NCI-H526 treated with DMSO at 0.1 percent for 48 hours (cell line): Measurements from ENCODE around the gene AKAP13.

Source experiments
- DNase-seq: peaks from one replicate; lab custom pipeline; 2025; lab: John Stamatoyannopoulos, UW

Gene AKAP13

DNA sequence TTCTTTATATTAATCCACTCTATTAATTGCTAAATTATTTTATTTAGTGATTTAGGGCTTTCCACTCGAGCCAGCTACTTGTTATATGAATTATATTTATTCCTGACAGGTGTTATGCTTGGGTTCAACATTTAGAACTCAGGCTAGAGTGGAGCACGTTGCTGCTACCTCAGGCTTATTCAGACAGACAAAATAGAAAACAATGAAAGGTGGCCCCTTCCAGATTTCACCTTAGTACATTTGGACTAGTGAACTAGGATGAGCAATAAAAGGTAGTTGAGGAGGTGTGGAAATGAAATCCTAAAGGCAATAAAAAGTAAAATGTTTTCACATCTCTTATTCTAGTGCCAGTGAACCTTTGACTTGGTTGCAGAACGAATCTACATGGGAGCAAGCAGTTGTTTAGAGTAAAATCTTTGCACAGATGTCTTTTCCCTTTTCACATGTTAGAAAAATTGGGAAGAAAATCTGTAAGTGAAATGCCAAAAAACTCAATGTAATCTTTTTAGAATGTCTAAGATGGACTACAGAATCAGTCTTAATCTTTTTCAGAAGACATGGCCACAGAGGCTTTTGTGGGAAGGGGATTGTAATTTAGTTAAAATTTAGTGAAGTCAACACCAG lies 63.8 kb downstream of the AKAP13 start:
- no peak for DNase-seq

DNA sequence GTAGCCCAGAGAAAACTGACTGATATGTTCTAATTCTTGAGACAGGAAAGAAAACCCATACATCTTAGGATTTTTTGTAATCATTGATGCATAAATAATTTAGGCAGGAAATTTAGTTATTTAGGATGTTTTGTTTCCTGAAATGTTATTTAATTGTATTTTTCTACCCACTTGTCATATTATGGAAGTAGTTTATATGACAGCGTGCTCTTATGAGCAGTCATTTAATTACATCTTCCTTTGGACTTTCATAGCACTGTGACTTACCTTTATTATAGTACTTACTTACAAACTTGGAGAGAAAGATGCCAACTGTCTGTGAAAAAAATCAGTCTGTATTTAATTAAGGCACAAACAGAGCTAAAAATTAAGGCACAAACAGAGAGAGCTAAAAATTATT lies 65.0 kb downstream of the AKAP13 start:
- DNase-seq: no peak

DNA sequence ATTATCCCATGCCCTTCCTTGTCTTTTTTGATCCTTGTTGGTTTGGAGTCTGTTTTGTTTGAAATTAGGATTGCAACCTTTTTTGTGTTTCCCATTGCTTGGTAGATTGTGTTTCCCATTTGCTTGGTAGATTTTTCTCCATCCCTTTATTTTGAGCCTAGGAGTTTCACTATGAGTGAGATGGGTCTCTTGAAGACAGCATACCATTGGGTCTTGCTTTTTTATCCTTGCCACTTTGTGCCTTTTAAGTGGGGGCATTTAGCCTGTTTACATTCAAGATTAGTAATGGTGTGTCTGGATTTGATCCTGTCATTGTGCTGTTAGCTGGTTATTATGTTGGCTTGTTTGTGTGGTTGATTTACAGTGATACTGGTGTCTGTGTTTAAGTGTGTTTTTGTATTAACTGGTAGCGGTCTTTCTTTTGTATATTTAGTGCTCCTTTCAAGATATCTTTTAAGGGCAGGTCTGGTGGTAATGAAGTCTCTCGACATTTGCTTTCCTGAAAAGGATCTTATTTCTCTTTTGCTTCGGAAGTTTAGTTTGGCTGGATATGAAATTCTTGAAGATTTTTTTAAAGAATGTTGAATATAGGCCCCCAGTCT lies 70.8 kb downstream of the AKAP13 start:
- no peak for DNase-seq

DNA sequence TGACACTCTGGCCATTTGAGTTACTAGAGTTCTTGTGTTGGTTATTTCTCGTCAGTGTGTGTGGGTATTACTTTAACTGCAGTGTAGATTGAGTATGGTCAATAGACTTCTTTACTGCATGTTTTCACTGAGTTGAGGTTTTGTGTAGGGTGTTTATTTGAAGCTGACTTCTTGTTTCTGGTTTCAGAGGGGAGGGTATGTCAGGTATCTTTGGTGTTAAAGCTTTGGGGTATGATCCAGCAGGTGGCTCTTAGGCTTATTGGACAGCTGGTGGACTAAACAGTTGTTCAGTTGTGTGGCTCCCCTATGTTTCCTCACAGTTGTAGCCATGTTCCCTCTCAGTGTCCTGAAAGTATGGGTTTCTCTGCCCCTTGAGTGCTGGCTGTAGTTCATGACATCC lies 72.0 kb downstream of the AKAP13 start:
- DNase-seq: no peak

DNA sequence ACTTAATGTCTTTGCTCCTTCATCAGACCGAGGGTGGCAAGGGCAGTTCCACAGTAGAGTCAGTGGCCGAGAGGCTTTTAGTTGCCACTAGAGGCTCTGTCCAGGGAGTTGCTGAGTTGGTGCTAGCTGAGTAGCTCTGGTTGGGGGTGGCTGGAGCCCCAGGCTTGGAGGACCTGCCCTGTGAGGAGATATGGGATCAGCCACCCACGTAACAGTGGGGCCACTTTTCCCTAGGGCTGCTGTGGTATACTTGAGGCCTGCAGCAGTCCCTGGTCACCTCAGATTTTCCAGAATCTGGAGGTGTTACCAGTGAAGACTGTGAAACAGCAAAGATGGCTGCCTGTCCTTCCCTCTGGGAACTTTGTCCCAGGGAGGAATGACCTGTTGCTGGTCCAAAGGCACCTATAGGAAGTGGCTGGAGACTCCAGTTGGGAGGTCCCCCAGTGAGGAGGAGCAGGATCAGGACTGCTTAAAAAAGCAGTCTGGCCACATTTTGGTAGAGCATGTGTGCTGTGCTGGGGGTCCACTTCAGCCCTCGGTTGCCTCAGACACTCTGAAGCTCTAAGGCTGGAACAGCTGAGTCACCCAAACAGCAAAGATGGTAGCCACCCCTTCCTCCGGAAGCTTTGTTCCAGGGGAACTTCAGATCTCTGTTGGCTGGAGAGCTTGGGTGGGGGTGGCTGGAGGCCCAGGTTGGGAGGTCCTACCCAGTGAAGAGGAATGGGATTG lies 72.9 kb downstream of the AKAP13 start:
- DNase-seq: no peak

DNA sequence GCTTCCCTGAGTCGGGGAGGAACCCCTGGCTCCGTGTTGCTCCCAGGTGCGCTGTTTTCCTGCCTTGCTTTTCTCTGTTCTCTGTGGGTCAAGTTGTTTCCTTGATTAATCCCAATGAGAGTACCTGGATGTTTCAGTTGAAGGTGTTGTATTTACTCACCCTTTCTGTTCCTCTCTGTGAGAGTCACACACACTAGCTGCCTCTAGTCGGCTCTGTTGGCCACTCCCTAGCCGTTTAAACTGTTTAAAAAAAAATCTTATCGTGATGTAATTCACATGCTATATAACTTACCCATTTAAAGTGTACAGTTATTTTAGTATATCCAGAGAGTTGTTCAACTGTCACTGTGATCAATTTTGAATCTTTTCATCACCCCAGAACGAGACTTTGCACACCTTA lies 74.0 kb downstream of the AKAP13 start:
- no peak for DNase-seq

DNA sequence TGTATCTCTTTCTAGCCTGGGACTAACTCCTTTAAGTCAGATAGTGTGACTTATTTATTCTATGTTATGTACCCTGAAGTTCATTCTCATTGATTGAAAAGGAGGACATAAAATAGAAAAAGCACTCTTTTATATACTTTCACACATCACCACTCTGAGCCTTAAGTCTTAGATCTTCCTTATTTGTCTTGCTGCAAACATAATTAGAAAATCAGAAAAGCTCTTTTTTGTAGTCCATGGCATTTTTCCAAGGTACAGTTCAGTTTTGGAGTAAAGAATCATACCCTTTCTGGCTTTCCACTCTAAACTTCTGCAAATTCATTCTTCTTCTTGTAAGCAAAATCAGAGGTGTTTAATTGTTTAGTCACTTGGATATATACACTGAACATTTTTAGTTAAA lies 75.5 kb downstream of the AKAP13 start:
- DNase-seq: no peak

DNA sequence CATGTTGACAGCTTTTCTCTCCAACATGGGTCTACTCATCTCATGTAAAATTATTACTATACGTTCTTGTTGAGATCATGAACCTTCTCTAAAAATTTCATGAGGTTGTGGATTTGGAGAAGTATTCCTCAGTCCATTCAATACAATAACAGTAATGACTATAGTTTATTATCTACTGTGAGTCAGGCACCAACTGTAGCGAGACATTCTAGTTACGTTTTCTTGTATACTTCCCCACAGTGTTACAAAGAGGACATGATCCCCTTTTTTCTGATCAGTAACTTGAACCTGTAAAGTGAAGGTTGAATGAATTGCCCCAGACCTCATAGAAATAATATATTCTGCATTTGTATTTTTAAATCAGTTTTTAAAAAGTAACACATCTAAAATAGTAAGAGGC lies 76.4 kb downstream of the AKAP13 start:
- DNase-seq: no peak

DNA sequence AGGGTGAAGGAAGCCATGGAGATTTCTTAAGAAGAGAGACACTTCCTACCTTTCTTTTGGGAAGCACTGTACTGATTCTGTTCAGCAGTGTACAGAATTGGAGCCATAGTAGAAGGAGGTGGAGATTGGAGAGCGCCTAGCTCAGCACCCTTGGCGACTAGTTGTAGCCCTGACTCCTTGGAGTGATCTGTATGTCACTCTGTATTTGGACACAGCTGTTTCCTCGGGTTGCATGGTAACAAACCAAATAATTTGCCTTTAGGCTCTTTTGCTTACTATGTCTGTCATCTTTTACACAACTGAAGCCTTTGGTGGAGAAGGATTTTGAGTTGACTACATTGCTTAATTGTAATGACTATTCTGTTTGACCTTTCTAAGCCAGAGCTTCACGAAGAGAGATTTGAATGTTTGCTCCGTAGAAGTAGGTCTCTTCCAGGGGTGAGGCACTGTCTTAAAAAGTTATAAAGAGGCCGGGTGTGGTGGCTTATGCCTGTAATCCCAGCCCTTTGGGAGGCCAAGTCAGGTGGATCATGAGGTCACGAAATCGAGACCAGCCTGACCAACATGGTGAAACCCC lies 77.1 kb downstream of the AKAP13 start:
- peak; percentile 65 for DNase-seq

DNA sequence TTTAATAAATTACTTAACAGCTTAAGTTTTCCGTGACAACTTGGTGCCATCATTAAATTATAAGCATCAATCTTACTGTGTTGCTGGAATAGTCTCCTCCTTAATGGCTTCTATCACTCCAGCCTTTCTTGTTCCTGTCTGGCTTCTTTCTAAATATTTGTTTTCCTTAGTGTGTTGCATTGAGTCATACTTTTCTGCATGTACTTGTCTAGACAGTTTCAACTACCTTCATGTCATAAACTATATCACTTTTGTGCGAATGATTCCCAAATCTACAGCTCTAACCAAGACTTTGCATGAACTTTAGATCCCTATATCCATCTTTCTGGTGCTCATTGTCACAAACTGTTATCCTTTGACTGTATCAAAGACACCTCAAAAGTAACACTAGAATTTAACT lies 78.4 kb downstream of the AKAP13 start:
- no peak for DNase-seq

DNA sequence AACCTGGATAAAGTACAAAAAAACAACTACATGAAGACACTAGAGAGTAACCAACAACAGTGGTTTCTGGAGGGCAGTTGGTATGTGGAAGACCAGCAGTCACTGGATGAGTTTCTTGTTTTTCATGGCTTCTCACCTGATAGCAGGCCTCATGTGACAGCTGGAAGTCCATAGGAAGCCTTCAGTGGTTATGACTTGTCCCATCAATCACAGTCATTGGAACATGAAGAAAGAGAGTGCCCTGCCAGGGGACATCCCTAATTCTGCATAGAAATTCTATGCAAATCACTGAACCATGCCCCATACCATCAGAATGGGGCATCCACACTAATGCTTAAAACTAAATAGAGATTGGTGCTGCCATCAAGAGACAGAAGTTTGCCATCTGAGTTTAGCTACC lies 81.6 kb downstream of the AKAP13 start:
- DNase-seq: no peak

DNA sequence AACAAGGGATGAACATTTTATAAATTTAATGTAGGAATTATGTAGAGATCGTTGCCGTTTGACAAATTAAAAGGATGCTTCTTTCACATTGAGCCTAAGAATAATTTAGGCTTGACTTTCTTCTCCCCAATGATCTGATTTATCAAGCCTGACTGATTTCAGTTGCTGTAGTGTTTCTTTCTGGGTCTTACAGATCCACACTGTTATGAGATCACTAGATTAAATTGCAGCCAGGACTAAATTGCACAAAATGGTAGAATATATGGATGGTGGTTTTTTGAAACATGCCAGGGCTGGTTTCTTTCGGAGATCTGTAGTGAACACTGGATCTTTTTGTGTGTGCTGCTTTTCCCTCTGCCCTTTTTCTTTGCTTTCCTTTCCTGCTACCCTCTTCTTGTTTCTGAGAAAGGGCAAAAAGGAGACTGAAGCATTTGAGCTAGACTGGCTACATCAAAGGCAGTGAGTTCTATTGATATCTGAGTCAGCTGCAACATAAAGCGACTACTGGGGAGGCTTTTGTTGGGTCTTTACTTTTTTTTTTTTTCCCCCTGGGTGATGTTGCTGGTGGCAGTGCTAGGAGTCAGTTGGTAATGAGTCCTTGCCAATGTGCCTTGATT lies 83.0 kb downstream of the AKAP13 start:
- no peak for DNase-seq

DNA sequence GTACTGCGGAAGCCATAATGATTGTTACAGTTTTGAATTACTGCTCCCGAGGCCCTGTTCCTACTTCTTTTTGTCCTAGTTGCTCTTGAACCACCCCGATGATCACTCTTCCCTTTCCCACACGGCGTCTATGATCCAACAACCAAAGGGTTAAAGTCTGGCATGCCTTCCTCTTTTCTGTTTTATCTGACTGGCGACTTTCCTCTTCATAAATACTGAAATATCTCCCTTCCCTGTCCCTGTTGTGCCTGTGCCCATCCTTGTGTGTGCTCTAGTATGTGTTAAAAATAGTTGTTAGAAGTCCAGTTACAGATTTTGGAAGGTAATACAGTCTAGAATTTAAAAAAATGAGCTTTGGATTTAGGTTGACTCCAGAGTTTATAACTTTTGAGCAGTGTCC lies 83.6 kb downstream of the AKAP13 start:
- DNase-seq: no peak

DNA sequence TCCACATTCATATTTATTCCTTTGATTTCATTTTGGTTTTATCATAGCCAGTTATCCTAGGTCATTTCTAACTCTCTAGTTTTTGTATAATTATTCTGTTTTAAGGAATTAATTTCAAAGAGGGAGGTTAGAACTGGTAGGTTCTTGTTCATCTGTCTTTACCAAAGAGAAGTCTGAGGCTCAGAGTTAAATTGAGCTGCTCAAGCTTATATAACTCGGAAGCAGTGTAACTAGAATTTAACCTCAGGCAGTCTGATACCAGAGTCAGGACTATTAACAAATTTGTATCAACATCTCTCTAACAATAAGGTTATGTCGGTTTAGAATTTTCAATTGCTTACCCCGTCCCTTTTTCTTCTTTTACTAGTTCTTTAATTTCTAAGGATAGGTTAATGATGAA lies 84.1 kb downstream of the AKAP13 start:
- no peak for DNase-seq

DNA sequence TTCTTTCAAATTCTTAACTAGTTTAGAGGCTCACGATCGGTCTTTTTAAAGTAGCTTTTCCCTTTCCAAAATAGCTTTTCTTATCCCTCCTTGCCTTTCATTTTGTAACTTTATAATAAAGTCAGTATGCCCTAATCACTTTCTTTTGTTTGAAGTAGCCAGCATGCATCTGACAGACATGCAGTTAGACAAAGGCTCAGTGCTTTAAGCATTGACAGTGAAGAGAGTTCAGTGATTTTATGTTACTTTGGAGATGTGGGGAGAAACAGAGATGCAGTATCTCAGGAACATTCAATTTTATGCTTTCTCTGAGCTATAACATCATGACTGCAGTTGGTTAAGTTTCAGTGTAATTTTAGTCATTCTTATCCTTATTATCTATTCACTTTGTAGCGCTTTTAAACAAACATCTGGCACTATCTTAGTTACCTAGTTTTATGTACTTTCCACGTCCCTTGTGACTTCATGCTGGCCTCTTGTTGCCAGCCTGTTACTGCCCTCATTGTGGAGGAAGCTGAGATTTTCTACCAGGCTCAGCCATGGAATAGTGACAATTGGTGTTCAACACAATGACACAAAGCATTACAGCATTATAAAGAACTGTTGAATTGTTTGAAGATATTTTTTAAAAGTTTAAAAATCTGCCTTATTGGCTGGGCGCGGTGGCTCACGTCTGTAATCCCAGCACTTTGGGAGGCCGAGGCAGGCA lies 90.3 kb downstream of the AKAP13 start:
- no peak for DNase-seq

DNA sequence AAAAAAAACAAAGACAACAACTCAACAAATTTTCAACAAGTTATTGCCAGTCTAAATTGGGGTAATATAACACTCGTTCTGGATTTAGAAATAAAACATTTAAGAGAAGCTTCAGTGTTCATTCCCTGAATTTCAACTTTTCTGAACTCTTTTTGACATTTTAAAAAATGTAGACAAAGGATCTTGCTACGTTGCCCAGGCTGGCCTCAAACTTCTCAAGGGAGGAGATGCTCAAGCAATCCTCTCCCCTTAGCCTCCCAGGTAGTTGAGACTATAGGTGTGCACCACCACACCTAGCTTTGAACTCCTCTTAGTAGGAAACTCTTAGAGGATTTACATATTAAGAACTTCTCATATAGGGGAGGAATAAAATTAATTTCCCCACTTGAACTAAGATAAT lies 91.9 kb downstream of the AKAP13 start:
- DNase-seq: no peak

DNA sequence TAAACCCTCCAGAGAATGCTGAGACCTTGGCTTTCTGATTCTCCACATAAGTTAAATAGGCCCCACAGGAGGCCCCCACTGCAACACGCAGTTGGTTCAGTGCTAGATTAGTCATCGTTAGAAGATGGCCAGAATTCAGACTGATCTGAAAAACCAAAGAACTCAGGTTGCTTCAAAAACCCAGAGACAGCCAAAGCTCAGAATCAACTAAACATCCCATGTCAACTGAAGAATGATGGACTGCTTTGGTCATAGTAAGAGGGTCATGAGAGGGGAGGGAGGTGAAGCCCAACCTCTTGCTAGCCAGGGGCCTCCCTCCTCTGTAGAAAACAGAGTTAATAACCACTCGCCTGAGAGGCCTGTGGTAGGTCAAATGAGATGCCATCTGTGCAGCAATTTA lies 93.1 kb downstream of the AKAP13 start:
- DNase-seq: no peak

DNA sequence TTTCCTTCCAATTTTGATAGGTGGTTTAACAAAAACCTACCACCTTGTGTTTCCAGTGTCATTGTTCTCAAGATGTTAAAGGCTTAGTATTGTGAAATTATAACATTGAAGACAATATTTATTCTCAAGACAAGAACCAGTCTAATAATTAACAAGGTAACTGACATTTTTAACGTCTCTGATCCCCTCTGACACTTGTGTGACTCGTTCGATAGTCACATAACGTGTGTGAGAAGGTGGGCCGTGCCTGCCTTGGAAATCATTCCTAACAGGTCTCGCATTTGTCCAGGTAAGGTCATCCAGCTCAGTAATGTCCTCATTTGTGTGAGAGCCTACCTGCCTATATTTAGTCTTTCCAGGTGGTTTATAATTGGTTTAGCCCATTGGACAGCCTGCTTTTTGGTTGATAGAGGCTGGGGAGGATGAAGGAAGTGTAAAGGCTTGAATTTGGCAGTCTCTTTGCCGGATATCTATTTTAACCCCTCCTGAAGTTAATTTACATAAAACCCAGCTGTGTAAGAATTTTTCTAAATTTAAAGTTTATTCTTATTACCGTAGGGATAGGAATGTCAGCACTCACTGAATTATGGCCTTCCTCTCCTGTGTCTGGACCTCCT lies 94.4 kb downstream of the AKAP13 start:
- no peak for DNase-seq

DNA sequence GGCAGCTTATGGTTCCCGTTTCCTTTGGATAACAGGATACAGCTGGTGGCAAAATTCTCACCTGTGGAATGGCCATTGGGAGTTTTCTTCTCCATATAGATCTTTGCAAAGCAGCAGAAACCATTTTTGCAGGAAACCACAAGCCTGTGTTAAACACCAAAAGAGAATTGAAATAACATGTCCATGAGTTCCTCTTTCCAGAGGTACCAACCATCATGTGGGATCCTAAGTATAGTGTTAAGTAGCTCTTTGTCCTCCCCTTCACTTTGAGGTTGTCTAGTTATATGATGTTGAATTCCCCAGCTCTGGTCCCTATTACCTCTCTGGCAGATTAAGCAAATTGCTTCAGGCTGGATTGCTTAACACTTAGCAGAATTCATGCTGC lies 94.9 kb downstream of the AKAP13 start:
- DNase-seq: no peak

DNA sequence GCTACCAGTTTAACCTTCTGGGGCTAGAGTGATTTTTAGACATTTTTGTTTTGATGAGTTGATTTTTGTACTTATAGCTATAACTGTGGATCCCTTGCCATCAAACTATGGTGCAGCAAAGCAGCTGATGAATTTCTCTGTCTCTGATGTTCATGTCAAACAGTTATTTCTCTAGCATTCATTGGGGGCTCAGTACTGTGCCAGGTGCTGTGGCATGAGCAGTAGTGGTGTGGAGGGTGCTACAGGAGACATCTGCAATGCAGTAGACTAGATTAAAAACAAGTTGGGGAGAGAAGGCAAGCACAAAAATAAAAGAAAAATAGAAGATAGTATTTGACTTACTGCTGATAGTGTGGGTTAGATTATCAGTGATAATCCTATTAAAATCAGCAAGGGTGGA lies 95.3 kb downstream of the AKAP13 start:
- DNase-seq: no peak

DNA sequence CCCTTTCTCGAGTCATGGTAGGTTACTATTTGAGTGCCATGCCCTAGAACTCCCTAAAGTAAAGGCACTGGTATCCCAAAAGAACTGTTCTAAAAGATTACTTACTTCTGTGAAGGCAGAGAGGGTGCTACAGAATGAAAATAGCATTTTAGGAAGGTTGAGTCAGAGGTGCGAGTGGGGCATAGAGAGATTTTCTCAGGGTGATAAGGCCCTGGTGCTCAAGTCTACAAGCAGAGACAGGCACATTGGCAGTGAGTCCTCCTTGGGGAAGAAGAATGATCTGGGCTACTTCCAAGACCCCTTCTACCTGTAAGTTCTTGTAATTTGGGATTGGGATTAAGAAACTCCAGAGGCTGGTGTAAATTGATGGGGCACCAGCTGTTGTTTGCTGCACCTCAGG lies 96.7 kb downstream of the AKAP13 start:
- DNase-seq: no peak

DNA sequence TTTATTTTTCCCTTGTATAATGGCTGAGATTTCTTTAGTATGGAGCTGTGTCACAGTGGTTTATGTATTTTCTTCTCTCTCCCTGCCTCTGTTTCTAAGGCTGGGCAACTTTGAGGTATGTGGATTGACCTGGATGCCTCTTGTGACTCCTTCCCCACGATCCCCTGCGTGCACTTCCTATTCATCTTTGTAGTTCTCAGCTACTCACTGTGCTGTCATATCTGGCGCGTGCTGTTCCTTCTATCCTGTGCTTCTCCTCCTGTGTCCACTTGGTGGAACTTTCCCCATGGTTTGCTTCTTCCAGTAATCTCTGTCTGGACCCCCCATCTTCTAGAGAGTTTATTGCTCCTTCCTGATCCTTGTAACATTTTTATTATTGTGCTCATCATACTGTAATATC lies 97.3 kb downstream of the AKAP13 start:
- no peak for DNase-seq
